HG03196 (cell line): Measurements from ENCODE around the gene BABAM2.
"Not testable (repeated sequence)": the region's sequence is repeated elsewhere in the genome, so short reads cannot be mapped to it uniquely, and the experiment has no call there.

Experiments
- ATAC-seq: cut with Tn5 transposase; IDR thresholded peaks from one replicate; pipeline ENCODE4 v1.9.1; 2021; ENCODE audit not compliant: unreplicated experiment

Gene BABAM2

GRCh38 chr2:28365158-28365557 is 474.6 kb downstream of the BABAM2 start:
- no peak for ATAC-seq

GRCh38 chr2:28366149-28366495 is 475.6 kb downstream of the BABAM2 start:
- ATAC-seq, result no peak

GRCh38 chr2:28366496-28367282 is 476.2 kb downstream of the BABAM2 start:
- no peak for ATAC-seq

GRCh38 chr2:28367667-28368356 is 477.3 kb downstream of the BABAM2 start:
- no peak for ATAC-seq

GRCh38 chr2:28368357-28368798 is 477.8 kb downstream of the BABAM2 start:
- ATAC-seq, result no peak

- ATAC-seq, result no peak
Measured at GRCh38 chr2:28369358-28369757, 478.8 kb downstream of the BABAM2 start.

- ATAC-seq, result no peak
Measured at GRCh38 chr2:28370354-28370753, 479.8 kb downstream of the BABAM2 start.

- ATAC-seq, result not testable (repeated sequence)
Measured at GRCh38 chr2:28371728-28372127, 481.2 kb downstream of the BABAM2 start.

- ATAC-seq, result no peak
Measured at GRCh38 chr2:28373854-28374253, 483.3 kb downstream of the BABAM2 start.

- ATAC-seq, result no peak
Measured at GRCh38 chr2:28374331-28374730, 483.8 kb downstream of the BABAM2 start.

- no peak for ATAC-seq
Measured at GRCh38 chr2:28375236-28375635, 484.7 kb downstream of the BABAM2 start.

GRCh38 chr2:28375742-28376631 is 485.5 kb downstream of the BABAM2 start:
- no peak for ATAC-seq

GRCh38 chr2:28377195-28377816 is 486.8 kb downstream of the BABAM2 start:
- ATAC-seq, result no peak

GRCh38 chr2:28377984-28378678 is 487.6 kb downstream of the BABAM2 start:
- no peak for ATAC-seq

- ATAC-seq, result no peak
Measured at GRCh38 chr2:28378679-28379584, 488.4 kb downstream of the BABAM2 start.

- no peak for ATAC-seq
Measured at GRCh38 chr2:28380219-28380618, 489.7 kb downstream of the BABAM2 start.

GRCh38 chr2:28381225-28382180 is 491.0 kb downstream of the BABAM2 start:
- no peak for ATAC-seq

GRCh38 chr2:28382755-28383154 is 492.2 kb downstream of the BABAM2 start:
- ATAC-seq, result no peak
